Loucy (cell line): ENCODE data around the gene MADD.
A peak's percentile ranks its signal among the peaks of the same experiment; 100 is the strongest.

Experiments
- H2AFZ ChIP-seq: fragments of 200-600 bp; sonication (generic); 2 replicates; pipeline ENCODE4 v1.6.0; 2016; ENCODE audit warnings: antibody characterized with exemption, mild to moderate bottlenecking, low read length, moderate library complexity
- H3F3A ChIP-seq: fragments of 200-600 bp; 2 replicates; pipeline ENCODE4 v1.6.0; 2016; ENCODE audit warnings: antibody characterized with exemption, low read depth, mild to moderate bottlenecking
- H3K27me3 ChIP-seq: fragments of 200-600 bp; sonication (generic); 2 replicates; pipeline ENCODE4 v1.6.1; 2014; ENCODE audit warnings: low read length, mild to moderate bottlenecking; ENCODE audit not compliant: insufficient read depth, poor library complexity, severe bottlenecking
- H3K36me3 ChIP-seq: fragments of 200-600 bp; sonication (generic); 2 replicates; pipeline ENCODE4 v1.6.1; 2016; ENCODE audit warnings: low read length; ENCODE audit not compliant: insufficient read depth
- H3K4me1 ChIP-seq: fragments of 200-600 bp; sonication (generic); 2 replicates; pipeline ENCODE4 v1.5.1; 2014; ENCODE audit warnings: low read length, mild to moderate bottlenecking; ENCODE audit not compliant: insufficient read depth, poor library complexity, severe bottlenecking
- H3K4me2 ChIP-seq: fragments of 200-600 bp; sonication (generic); 2 replicates; pipeline ENCODE4 v1.6.0; 2014; ENCODE audit warnings: antibody characterized with exemption, low read length, low read depth, mild to moderate bottlenecking; ENCODE audit not compliant: poor library complexity, severe bottlenecking
- H3K4me3 ChIP-seq: fragments of 200-600 bp; sonication (generic); 2 replicates; pipeline ENCODE4 v1.5.1; 2014; ENCODE audit warnings: low read length, mild to moderate bottlenecking, mixed read lengths; ENCODE audit not compliant: poor library complexity, severe bottlenecking
- H3K79me2 ChIP-seq: fragments of 200-600 bp; sonication (generic); 2 replicates; pipeline ENCODE4 v1.6.1; 2014; ENCODE audit warnings: low read length; ENCODE audit not compliant: insufficient read depth
- H3K9ac ChIP-seq: fragments of 200-600 bp; sonication (generic); 2 replicates; pipeline ENCODE4 v1.6.0; 2014; ENCODE audit warnings: mild to moderate bottlenecking, low read depth, low read length, moderate library complexity; ENCODE audit not compliant: poor library complexity, severe bottlenecking
- H3K9me2 ChIP-seq: fragments of 200-600 bp; sonication (generic); replicated peaks from 2 replicates; pipeline ENCODE4 v1.6.1; 2016; ENCODE audit warnings: low read depth, low read length, mixed read lengths
- H3K9me3 ChIP-seq: fragments of 200-600 bp; sonication (generic); 2 replicates; pipeline ENCODE4 v1.6.1; 2014; ENCODE audit warnings: mild to moderate bottlenecking, antibody characterized with exemption, low read length, low read depth; ENCODE audit not compliant: insufficient read depth
- H4K20me1 ChIP-seq: fragments of 200-600 bp; sonication (generic); 2 replicates; pipeline ENCODE4 v1.6.0; 2014; ENCODE audit warnings: antibody characterized with exemption, low read length, mild to moderate bottlenecking; ENCODE audit not compliant: insufficient read depth, poor library complexity, severe bottlenecking
- EZH2phosphoT487 ChIP-seq: fragments of 200-600 bp; IDR thresholded peaks from 2 replicates; pipeline ENCODE4 v1.6.1; 2018; ENCODE audit warnings: antibody characterized with exemption, mild to moderate bottlenecking, moderate library complexity, borderline replicate concordance
- TF ChIP-seq, protein P1 (sequence below): fragments of 200-600 bp; sonication (generic); conservative IDR thresholded peaks from 2 replicates; pipeline ENCODE4 v1.5.1; 2014; ENCODE audit warnings: mild to moderate bottlenecking, antibody characterized with exemption, low read length

The MADD gene

GRCh38 chr11:47248664-47249377 lies 21.1 kb upstream of the MADD start, which contains the start of gene ACP2:
Gene ACP2, minus strand, starts transcription at chr11:47248814. Its CDS starts 25 bp downstream, at chr11:47248789.
- Histone ChIP-seq H3K4me1 (peaks cover 20% of the 10 kb centered on the region), H3K36me3 (peaks cover 7% of the 10 kb centered on the region; the same call in 1 of the 2 replicates), H3K9me3 (no peaks in the 10 kb centered on the region), H2AFZ (peak within 1 kb of the TSS; percentile 93), H3K27me3 (no peaks in the 10 kb centered on the region), H3K79me2 (peaks cover 34% of the 10 kb centered on the region), H4K20me1 (no peaks in the 10 kb centered on the region), H3F3A (no peaks in the 10 kb centered on the region), H3K9ac (peak within 1 kb of the TSS; percentile 94), H3K4me3 (peak within 1 kb of the TSS; percentile 94), H3K4me2 (peak within 1 kb of the TSS; percentile 94), H3K9me2 (no peaks in the 10 kb centered on the region)
- no peak for TF ChIP-seq EZH2phosphoT487
- TF ChIP-seq, protein P1, sequence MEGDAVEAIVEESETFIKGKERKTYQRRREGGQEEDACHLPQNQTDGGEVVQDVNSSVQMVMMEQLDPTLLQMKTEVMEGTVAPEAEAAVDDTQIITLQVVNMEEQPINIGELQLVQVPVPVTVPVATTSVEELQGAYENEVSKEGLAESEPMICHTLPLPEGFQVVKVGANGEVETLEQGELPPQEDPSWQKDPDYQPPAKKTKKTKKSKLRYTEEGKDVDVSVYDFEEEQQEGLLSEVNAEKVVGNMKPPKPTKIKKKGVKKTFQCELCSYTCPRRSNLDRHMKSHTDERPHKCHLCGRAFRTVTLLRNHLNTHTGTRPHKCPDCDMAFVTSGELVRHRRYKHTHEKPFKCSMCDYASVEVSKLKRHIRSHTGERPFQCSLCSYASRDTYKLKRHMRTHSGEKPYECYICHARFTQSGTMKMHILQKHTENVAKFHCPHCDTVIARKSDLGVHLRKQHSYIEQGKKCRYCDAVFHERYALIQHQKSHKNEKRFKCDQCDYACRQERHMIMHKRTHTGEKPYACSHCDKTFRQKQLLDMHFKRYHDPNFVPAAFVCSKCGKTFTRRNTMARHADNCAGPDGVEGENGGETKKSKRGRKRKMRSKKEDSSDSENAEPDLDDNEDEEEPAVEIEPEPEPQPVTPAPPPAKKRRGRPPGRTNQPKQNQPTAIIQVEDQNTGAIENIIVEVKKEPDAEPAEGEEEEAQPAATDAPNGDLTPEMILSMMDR = peak; percentile 53

DNA sequence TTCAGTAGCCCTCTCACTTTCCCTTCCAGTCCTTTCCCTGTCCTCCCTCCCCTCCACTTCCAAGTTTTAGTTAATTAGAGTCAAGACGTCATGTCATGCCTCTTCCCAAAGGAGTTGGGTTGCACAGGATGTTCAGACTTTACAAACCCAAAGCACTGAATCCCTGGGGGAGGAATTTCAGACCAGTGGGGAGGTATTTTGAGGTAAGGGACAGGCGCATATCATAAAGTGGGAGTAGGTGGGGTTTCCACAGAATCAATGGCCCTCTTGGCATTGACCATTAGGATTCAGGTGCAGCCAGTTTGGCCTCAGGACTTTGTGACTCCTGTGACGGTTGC lies 20.6 kb upstream of the MADD start:
- Histone ChIP-seq H3K27me3 (no peaks in the 10 kb centered on the region), H3K4me1 (peaks cover 20% of the 10 kb centered on the region), H3K4me3 (peak overlapping the region; percentile 94), H3K36me3 (peaks cover 7% of the 10 kb centered on the region; the same call in 1 of the 2 replicates), H3K9ac (peak overlapping the region; percentile 94), H2AFZ (peak overlapping the region; percentile 93; the same call in 1 of the 2 replicates), H4K20me1 (no peaks in the 10 kb centered on the region), H3K4me2 (peak overlapping the region; percentile 86), H3F3A (no peaks in the 10 kb centered on the region), H3K9me3 (no peaks in the 10 kb centered on the region), H3K9me2 (no peaks in the 10 kb centered on the region), H3K79me2 (peaks cover 34% of the 10 kb centered on the region)
- TF ChIP-seq EZH2phosphoT487 = no peak

DNA sequence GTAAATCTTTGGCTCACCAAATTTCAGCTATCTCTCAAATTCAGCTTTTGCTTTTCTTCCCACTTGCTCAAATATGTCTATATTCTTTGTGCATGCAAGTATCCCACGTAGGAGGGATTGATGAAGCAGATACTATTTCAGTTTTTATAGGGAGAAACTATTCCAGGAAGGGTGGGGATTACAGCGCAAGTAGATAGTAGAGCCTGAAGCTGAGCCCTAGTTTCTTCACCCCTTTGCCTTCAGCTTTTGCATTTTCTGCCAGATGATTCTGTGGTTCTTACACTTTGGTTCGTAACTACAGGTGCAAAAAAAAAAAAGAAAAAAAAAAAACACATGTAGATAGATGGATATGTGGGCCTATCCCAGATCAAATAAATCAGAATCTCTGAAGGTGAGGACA lies 18.2 kb upstream of the MADD start:
- Histone ChIP-seq H3K79me2 (peaks cover 32% of the 10 kb centered on the region), H3K36me3 (no peaks in the 10 kb centered on the region), H3K4me2 (no peak overlapping the region)

More for the DNA sequence above, 18.2 kb upstream of the MADD start:
- Histone ChIP-seq H3F3A (no peaks in the 10 kb centered on the region), H3K4me3 (no peak overlapping the region), H4K20me1 (no peaks in the 10 kb centered on the region), H3K27me3 (no peaks in the 10 kb centered on the region), H2AFZ (no peak overlapping the region), H3K9me2 (no peaks in the 10 kb centered on the region), H3K9me3 (no peaks in the 10 kb centered on the region), H3K9ac (no peak overlapping the region), H3K4me1 (peaks cover 20% of the 10 kb centered on the region)
- TF ChIP-seq, protein P1 = no peak
- no peak for TF ChIP-seq EZH2phosphoT487
